ENCODE results near the gene RNF149.

DNA sequence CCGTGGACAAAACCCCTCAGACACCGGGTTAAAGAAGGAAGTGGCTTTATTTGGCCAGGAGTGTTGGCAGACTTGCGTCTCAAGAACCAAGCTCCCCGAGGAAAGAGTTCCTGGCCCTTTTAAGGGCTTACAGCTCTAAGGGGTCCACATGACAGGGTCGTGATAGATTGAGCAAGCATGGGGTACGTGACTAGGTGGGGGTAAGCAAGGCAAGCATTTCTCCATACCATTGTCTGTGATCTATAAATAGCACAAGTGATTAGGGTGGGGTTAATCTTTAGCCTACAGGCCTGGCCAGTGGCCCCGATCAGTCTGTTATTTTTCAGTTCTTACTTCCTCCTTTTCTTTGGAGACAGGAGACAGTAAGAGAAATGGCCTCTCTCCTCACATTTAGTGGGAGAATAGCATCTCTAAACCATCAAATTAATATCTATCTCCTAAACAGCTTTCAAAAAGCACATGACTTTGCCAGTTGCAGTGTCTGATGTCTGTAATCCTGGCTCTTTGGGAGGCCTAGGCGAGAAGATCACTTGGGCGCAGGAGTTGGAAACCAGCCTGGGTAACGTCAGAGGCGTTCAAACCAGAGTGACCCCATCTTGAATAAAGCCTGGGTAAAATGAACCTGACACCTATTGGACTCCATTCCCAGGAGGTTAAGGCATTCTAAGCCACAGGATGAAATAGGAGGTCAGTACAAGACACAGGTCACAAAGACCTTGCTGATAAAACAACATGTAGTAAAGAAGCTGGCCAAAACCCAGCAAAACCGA, 74.1 kb downstream of the RNF149 start:
- TF ChIP-seq, protein P1, sequence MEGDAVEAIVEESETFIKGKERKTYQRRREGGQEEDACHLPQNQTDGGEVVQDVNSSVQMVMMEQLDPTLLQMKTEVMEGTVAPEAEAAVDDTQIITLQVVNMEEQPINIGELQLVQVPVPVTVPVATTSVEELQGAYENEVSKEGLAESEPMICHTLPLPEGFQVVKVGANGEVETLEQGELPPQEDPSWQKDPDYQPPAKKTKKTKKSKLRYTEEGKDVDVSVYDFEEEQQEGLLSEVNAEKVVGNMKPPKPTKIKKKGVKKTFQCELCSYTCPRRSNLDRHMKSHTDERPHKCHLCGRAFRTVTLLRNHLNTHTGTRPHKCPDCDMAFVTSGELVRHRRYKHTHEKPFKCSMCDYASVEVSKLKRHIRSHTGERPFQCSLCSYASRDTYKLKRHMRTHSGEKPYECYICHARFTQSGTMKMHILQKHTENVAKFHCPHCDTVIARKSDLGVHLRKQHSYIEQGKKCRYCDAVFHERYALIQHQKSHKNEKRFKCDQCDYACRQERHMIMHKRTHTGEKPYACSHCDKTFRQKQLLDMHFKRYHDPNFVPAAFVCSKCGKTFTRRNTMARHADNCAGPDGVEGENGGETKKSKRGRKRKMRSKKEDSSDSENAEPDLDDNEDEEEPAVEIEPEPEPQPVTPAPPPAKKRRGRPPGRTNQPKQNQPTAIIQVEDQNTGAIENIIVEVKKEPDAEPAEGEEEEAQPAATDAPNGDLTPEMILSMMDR (IDR thresholded peaks at IDR 0.05), result no peak
- no peak for TF ChIP-seq POLR2AphosphoS5 (IDR thresholded peaks at IDR 0.05; ENCODE audit: insufficient read depth in 1 of 2, low read depth in 1 of 2)

Measured in vagina (tissue), 2 donors.